Measurements from ENCODE around the gene LAMB4.

GRCh38 chr7:108090791-108091460, 39.2 kb downstream of the LAMB4 start:
- no peak for TF ChIP-seq CTCF (IDR thresholded peaks at IDR 0.05; ENCODE audit: control extremely low read depth in 1 of 3, insufficient read depth in 1 of 3, low read depth in 1 of 3, low read length in 3 of 3)
- no peak for TF ChIP-seq ASH2L (IDR thresholded peaks at IDR 0.05; ENCODE audit: low read length)
- TF ChIP-seq SIN3A (conservative IDR thresholded peaks at IDR 0.05 in 1 of 2, IDR thresholded peaks at IDR 0.05 in 1 of 2; ENCODE audit: low read depth in 1 of 2, low read length in 2 of 2): no peak
- no peak for TF ChIP-seq SP4 (IDR thresholded peaks at IDR 0.05; ENCODE audit: low read length)
- TF ChIP-seq ZNF274 (IDR thresholded peaks at IDR 0.05; ENCODE audit: borderline replicate concordance, extremely low read depth, low read length): no peak
- no peak for TF ChIP-seq SAP30 (IDR thresholded peaks at IDR 0.05; ENCODE audit: insufficient read depth, insufficient replicate concordance, low read length)
- no peak for TF ChIP-seq POLR2A (IDR thresholded peaks at IDR 0.05; ENCODE audit: control extremely low read depth in 1 of 2, low read depth in 2 of 2, low read length in 2 of 2)
- no peak for TF ChIP-seq BRCA1 (IDR thresholded peaks at IDR 0.05; ENCODE audit: low read depth, low read length)
- TF ChIP-seq EZH2 (IDR thresholded peaks at IDR 0.05; ENCODE audit: low read depth, low read length, severe bottlenecking): no peak
- no peak for TF ChIP-seq RFX5 (IDR thresholded peaks at IDR 0.05; ENCODE audit: borderline replicate concordance, low read depth, low read length)
- no peak for TF ChIP-seq HDAC2 (IDR thresholded peaks at IDR 0.05; ENCODE audit: borderline replicate concordance in 1 of 2, low read depth in 2 of 2, low read length in 2 of 2)
- TF ChIP-seq YY1 (IDR thresholded peaks at IDR 0.05; ENCODE audit: low read depth, low read length): no peak

All from H1 (cell line).